ENCODE results near the gene OR52L1.

Gene OR52L1

GRCh38 chr11:5938603-5938965 is 48.2 kb downstream of the OR52L1 start:
- no peak for TF ChIP-seq CTCF (IDR thresholded peaks at IDR 0.05; ENCODE audit: low read depth, low read length, missing control alignments)
- H3K27ac ChIP-seq = no peak overlapping the region
- DNase-seq = no peak
- no peaks in the 10 kb centered on the region for H3K27me3 ChIP-seq (replicated peaks)
- no peaks in the 10 kb centered on the region for H3K36me3 ChIP-seq (replicated peaks)
- no peak overlapping the region for H3K4me3 ChIP-seq (ENCODE audit: low read depth, low read length)
- in situ Hi-C loops (cut with HindIII; ENCODE audit: low pct_ligation_motif_present, low sequenced_read_pairs) = no loop called here

GRCh38 chr11:5937868-5938602 is 48.8 kb downstream of the OR52L1 start:
- no peak overlapping the region for H3K4me3 ChIP-seq (ENCODE audit: low read depth, low read length)
- no peaks in the 10 kb centered on the region for H3K36me3 ChIP-seq (replicated peaks)
- no peak overlapping the region for H3K27ac ChIP-seq
- TF ChIP-seq CTCF (IDR thresholded peaks at IDR 0.05; ENCODE audit: low read depth, low read length, missing control alignments) = no peak
- no peak for DNase-seq
- in situ Hi-C loops (cut with HindIII; ENCODE audit: low pct_ligation_motif_present, low sequenced_read_pairs) = no loop called here
- no peaks in the 10 kb centered on the region for H3K27me3 ChIP-seq (replicated peaks)
